ENCODE results near the gene COL11A1. TPM values are rescaled to one million over a fixed set of nuclear protein-coding genes. Genes with fewer than 3 reads are reported as not detected.

The COL11A1 gene
- total RNA-seq, 2 donors from 2014 or later = 0.32 to 0.88 TPM

GRCh38 chr1:102919659-102920058 lies 188.7 kb downstream of the COL11A1 start:
- H3K9me3 ChIP-seq = no peaks in the 10 kb centered on the region
- H3K36me3 ChIP-seq = no peaks in the 10 kb centered on the region
- no peak for TF ChIP-seq CTCF (IDR thresholded peaks at IDR 0.05)
- no peak overlapping the region for H3K4me3 ChIP-seq
- H3K27ac ChIP-seq = no peak overlapping the region
- H3K27me3 ChIP-seq = no peaks in the 10 kb centered on the region
- H3K4me1 ChIP-seq = no peaks in the 10 kb centered on the region
- intact Hi-C loops (cut with DNase I) = no loop called here
- no peak for DNase-seq
- no peak overlapping the region for H3K9ac ChIP-seq (ENCODE audit: low read depth in 2 of 2, low read length in 2 of 2)

GRCh38 chr1:102901996-102902395 lies 206.3 kb downstream of the COL11A1 start:
- H3K36me3 ChIP-seq = no peaks in the 10 kb centered on the region
- H3K9me3 ChIP-seq = no peaks in the 10 kb centered on the region
- no peak overlapping the region for H3K27ac ChIP-seq
- no peaks in the 10 kb centered on the region for H3K27me3 ChIP-seq
- intact Hi-C loops (cut with DNase I) = no loop called here
- H3K4me3 ChIP-seq = no peak overlapping the region
- no peak for TF ChIP-seq CTCF (IDR thresholded peaks at IDR 0.05)
- no peaks in the 10 kb centered on the region for H3K4me1 ChIP-seq
- no peak overlapping the region for H3K9ac ChIP-seq (ENCODE audit: low read depth in 2 of 2, low read length in 2 of 2)
- DNase-seq = no peak

- TF ChIP-seq CTCF (IDR thresholded peaks at IDR 0.05) = no peak
- Histone ChIP-seq H3K9me3 (no peaks in the 10 kb centered on the region), H3K4me1 (no peaks in the 10 kb centered on the region), H3K27me3 (no peaks in the 10 kb centered on the region), H3K27ac (no peak overlapping the region), H3K9ac (ENCODE audit: low read depth in 2 of 2, low read length in 2 of 2) (no peak overlapping the region), H3K36me3 (no peaks in the 10 kb centered on the region), H3K4me3 (no peak overlapping the region)
- no peak for DNase-seq
- intact Hi-C loops (cut with DNase I) = no loop called here
Measured at GRCh38 chr1:102899935-102900334, 208.4 kb downstream of the COL11A1 start.

- Histone ChIP-seq H3K4me3 (no peak overlapping the region), H3K9me3 (no peaks in the 10 kb centered on the region), H3K27ac (no peak overlapping the region), H3K4me1 (no peaks in the 10 kb centered on the region), H3K36me3 (no peaks in the 10 kb centered on the region), H3K9ac (ENCODE audit: low read depth in 2 of 2, low read length in 2 of 2) (no peak overlapping the region), H3K27me3 (no peaks in the 10 kb centered on the region)
- no peak for TF ChIP-seq CTCF (IDR thresholded peaks at IDR 0.05)
- no peak for DNase-seq
- intact Hi-C loops (cut with DNase I) = no loop called here
Measured at GRCh38 chr1:102897557-102897956, 210.8 kb downstream of the COL11A1 start.

DNA sequence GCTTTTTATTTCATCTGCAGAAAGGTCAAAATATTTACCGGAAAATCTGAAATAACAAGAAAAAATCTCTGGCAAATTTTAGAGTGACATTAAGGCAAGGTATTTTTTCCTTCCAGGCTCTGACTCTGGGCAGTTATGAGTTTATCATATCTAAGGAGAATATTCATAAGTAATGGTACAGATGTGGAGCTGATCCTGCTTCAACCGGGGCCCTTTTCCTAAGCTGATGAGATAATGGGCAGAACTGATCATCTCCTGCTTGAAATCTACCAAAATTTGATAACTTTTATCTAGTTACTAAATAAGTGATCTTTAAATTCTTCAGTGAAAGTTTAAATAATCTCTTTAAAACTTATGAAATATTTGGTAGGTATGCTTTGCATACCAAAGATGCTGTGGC lies 211.6 kb downstream of the COL11A1 start:
- no peak for DNase-seq
- Histone ChIP-seq H3K9ac (ENCODE audit: low read depth in 2 of 2, low read length in 2 of 2) (no peak overlapping the region), H3K9me3 (no peaks in the 10 kb centered on the region), H3K4me3 (no peak overlapping the region), H3K27me3 (no peaks in the 10 kb centered on the region), H3K36me3 (no peaks in the 10 kb centered on the region), H3K27ac (no peak overlapping the region), H3K4me1 (no peaks in the 10 kb centered on the region)
- TF ChIP-seq CTCF (IDR thresholded peaks at IDR 0.05) = no peak
- intact Hi-C loops (cut with DNase I) = no loop called here

DNA sequence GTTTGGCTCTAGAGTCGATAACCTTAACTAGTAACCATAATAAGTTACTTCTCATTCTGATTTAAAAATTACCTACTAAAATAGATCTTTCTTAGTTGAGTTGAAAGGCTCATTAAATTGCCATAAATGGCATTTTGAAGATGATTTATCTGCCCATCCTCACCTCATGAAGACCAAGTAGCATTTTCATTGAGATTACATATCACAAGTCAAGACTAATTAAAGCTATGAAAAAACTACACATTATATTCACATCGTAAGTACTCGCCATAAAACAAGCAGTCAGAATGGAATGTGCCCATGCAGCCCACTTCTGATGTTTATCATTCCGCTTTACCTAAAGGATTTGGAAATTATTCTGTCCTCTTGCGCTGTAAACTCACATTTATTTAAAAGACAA lies 212.0 kb downstream of the COL11A1 start:
- TF ChIP-seq CTCF (IDR thresholded peaks at IDR 0.05) = no peak
- no peak for DNase-seq
- no peak overlapping the region for H3K27ac ChIP-seq
- H3K4me1 ChIP-seq = no peaks in the 10 kb centered on the region
- H3K4me3 ChIP-seq = no peak overlapping the region
- no peak overlapping the region for H3K9ac ChIP-seq (ENCODE audit: low read depth in 2 of 2, low read length in 2 of 2)
- no peaks in the 10 kb centered on the region for H3K36me3 ChIP-seq
- H3K27me3 ChIP-seq = no peaks in the 10 kb centered on the region
- intact Hi-C loops (cut with DNase I) = no loop called here
- no peaks in the 10 kb centered on the region for H3K9me3 ChIP-seq
